ENCODE results near the gene CLIC4. TPM values are rescaled to one million over a fixed set of nuclear protein-coding genes. Genes with fewer than 3 reads are reported as not detected.
"Not testable (repeated sequence)": the region's sequence is repeated elsewhere in the genome, so short reads cannot be mapped to it uniquely, and the experiment has no call there.

The CLIC4 gene
- total and polyA plus RNA-seq, 2 of the 8 experiments (the other 6 are each of a cell fraction or from before 2014, with no cell fraction given): 77.5 to 293 TPM

- H2BK5ac ChIP-seq (ENCODE audit: low read depth, low read length); H2BK20ac ChIP-seq (ENCODE audit: low read length); H3K4me3 ChIP-seq (ENCODE audit: extremely low read depth in 1 of 4, insufficient read depth in 2 of 4, low read depth in 3 of 4, low read length in 4 of 4); H4K5ac ChIP-seq (ENCODE audit: insufficient read length, low read depth, low read length); H3K4me1 ChIP-seq (replicated peaks in 1 of 4; ENCODE audit: control insufficient read depth in 3 of 4, insufficient read depth in 4 of 4, low read length in 3 of 4); FAIRE-seq; H2AK5ac ChIP-seq (ENCODE audit: low read depth, low read length); H3K56ac ChIP-seq (replicated peaks; ENCODE audit: insufficient read length, low read depth, low read length); H3K23ac ChIP-seq (ENCODE audit: insufficient read length); H3K27me3 ChIP-seq (replicated peaks in 1 of 4; ENCODE audit: control insufficient read depth in 3 of 4, extremely low read depth in 1 of 4, insufficient read depth in 3 of 4, low read length in 3 of 4); DNase-seq (ENCODE audit: low read depth in 1 of 2, low spot score in 2 of 2); H4K20me1 ChIP-seq (replicated peaks in 1 of 2; ENCODE audit: control insufficient read depth in 1 of 2, insufficient read depth in 2 of 2, low read length in 2 of 2); H2BK15ac ChIP-seq (ENCODE audit: low read length); H3K4ac ChIP-seq (replicated peaks; ENCODE audit: insufficient read length, low read depth, low read length); H2AFZ ChIP-seq (ENCODE audit: low read length); H2BK12ac ChIP-seq (ENCODE audit: low read depth, low read length); H2BK120ac ChIP-seq (replicated peaks; ENCODE audit: low read depth, low read length); H3K18ac ChIP-seq (ENCODE audit: extremely low read depth, low read length); H4K91ac ChIP-seq (replicated peaks; ENCODE audit: insufficient read length, low read length); H3K4me2 ChIP-seq (ENCODE audit: insufficient read depth in 1 of 2, low read depth in 2 of 2, low read length in 2 of 2); H3K14ac ChIP-seq (ENCODE audit: insufficient read length); POLR2A ChIA-PET (ENCODE audit: partially characterized antibody); H3K27ac ChIP-seq (ENCODE audit: low read depth, low read length); H3K9ac ChIP-seq (replicated peaks in 1 of 4; ENCODE audit: extremely low read depth in 1 of 4, low read depth in 3 of 4, low read length in 3 of 4); H3K79me1 ChIP-seq (ENCODE audit: low read depth, low read length); H3K23me2 ChIP-seq (ENCODE audit: low read depth, low read length); CTCF ChIA-PET (ENCODE audit: partially characterized antibody); H4K8ac ChIP-seq (ENCODE audit: extremely low read depth, insufficient read depth, low read length): not testable (repeated sequence)
- H3K79me2 ChIP-seq (ENCODE audit: control insufficient read depth in 1 of 2, insufficient read depth in 2 of 2, low read length in 2 of 2): peaks cover 5 to 65% of the 10 kb centered on the region in 2 experiments; a peak in 3 of 4 replicates
- peaks cover 10 to 12% of the 10 kb centered on the region in 2 experiments; a peak in 3 of 4 replicates for H3K9me3 ChIP-seq (ENCODE audit: insufficient read depth in 2 of 2, low read depth in 1 of 2, low read length in 1 of 2)
- H3K36me3 ChIP-seq (ENCODE audit: control insufficient read depth in 2 of 4, insufficient read depth in 4 of 4, low read length in 3 of 4): peaks cover 7 to 29% (median 17%) of the 10 kb centered on the region in 4 experiments; a peak in 6 of 8 replicates
- WGBS, 2 experiments (ENCODE audit: extremely low coverage in 1 of 2, insufficient coverage in 1 of 2, insufficient read length in 1 of 2, insufficient replicate concordance in 2 of 2, low coverage in 1 of 2, low lambda C conversion rate in 2 of 2, missing lambda C conversion rate in 1 of 2): 97% methylated on average over 15 of the region's 33 CpGs; no CpG with 5 or more reads in 1 of the 2 experiments
These were observed 54.0 kb downstream of the CLIC4 start for GRCh38 chr1:24799242-24799641.
